Testis (tissue), 3 donors: Measurements from ENCODE around the gene HOXC6. TPM values are rescaled to one million over a fixed set of nuclear protein-coding genes. Genes with fewer than 3 reads are reported as not detected.

ENCODE experiments used
- DNase-seq: peaks from one replicate; pipeline ENCODE4 v3.0.0-alpha.2; 2019
- H3K27ac ChIP-seq, 2 donors: fragments of 200-600 bp; sonication (generic); one replicate each; pipeline ENCODE4 v1.5.1; 2019
- H3K27me3 ChIP-seq: fragments of 200-600 bp; sonication (generic); one replicate; pipeline ENCODE4 v1.5.1; 2019
- H3K36me3 ChIP-seq: fragments of 200-600 bp; sonication (generic); one replicate; pipeline ENCODE4 v1.5.1; 2017; ENCODE audit warnings: low read depth; ENCODE audit errors: missing control alignments
- H3K4me1 ChIP-seq: fragments of 200-600 bp; sonication (generic); one replicate; pipeline ENCODE4 v1.5.1; 2019
- H3K4me3 ChIP-seq, 2 donors: fragments of 200-600 bp; sonication (generic); one replicate each; pipeline ENCODE4 v1.5.1; 2017 to 2019
- H3K9me3 ChIP-seq: fragments of 200-600 bp; sonication (generic); one replicate; pipeline ENCODE4 v1.5.1; 2017
- POLR2A ChIP-seq: fragments of 450-650 bp; IDR thresholded peaks from one replicate; pipeline ENCODE4 v1.6.1; 2017; ENCODE audit warnings: antibody characterized with exemption, mild to moderate bottlenecking, moderate library complexity
- WGBS, 2 donors: methylation state at CpG; one replicate each; pipeline ENCODE4 v1.1.5; 2018; 5-methylcytosine and 5-hydroxymethylcytosine counted together
- intact Hi-C: fragments of 100-400 bp; cut with DNase I; formaldehyde crosslinking; loops from one replicate; pipeline ENCODE4 v1.15.1; 2023; ENCODE audit warnings: low total_unique reads
- polyA plus RNA-seq: library from polyadenylated mRNA; stranded (reverse); fragments of 350-450 nt; fragmentation: Illumina TruSeq; extraction: RNeasy Lipid Tissue Mini Kit (QIAGEN cat#74804); gene quantifications from one replicate; pipeline ENCODE4 v1.2.3, GENCODE V29; 2014; ENCODE audit warnings: low read depth, low replicate concordance; ENCODE audit not compliant: insufficient read depth
- total RNA-seq, 2 donors: library from RNA; depleted of rRNA; stranded (reverse); fragments of >200 nt; gene quantifications; one replicate each; pipeline ENCODE4 v1.2.3, GENCODE V29; 2016
- TF ChIP-seq, protein P1 (sequence below), 3 experiments: fragments of 450-650 bp in 2 of 3; fragments of 200-600 bp in 1 of 3; sonication (generic) in 1 of 3; IDR thresholded peaks; one replicate each; pipeline ENCODE4 v1.5.1; 2016 to 2019; ENCODE audit warnings: antibody characterized with exemption in 3 of 3, mild to moderate bottlenecking in 2 of 3, moderate library complexity in 1 of 3

The HOXC6 gene
- total and polyA plus RNA-seq, 3 donors from 2014 or later, result 1.9 to 5.4 (median 4.0) TPM

DNA sequence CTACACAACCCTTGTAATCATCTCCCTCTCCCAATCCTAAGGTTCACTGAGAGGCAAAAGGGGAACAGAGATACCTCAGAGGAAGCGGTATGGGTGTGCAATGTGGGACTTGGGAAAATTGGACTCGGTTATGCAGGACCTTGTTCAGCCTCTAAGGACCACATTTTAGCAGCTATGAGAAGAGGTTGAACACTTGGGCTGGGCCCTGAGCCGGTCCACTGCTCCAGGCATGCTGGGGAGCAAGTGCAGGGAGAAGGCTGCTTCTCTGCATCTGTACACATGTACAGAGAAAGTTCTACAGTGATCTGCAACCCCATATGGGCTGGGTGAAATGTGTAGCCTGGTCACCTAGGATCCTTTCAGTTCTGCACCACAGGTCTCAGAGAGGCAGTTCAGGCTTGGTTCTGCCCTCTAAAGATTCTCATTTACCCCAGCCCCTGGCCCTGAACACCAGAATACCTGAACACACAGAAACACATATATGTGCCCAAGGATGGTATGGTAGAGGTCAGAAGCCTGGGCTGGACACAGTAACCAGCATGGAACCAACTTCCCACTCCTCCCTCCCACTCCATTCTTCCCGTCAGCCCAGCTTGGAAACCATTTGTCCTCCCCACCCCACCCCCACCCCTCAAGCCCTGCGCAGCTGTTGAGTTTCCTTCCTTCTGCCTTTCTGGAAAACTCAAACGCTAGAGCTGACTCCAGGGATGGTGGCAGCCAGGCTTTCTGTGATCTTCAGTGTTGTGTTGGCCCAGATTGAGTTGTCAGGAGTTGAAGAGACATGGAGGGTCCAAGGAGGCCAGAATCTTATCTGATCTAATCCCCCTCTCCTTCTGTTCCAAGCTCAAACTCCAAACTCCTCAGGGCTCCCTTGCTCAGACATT lies 15.0 kb downstream of the HOXC6 start:
- TF ChIP-seq, protein P1, sequence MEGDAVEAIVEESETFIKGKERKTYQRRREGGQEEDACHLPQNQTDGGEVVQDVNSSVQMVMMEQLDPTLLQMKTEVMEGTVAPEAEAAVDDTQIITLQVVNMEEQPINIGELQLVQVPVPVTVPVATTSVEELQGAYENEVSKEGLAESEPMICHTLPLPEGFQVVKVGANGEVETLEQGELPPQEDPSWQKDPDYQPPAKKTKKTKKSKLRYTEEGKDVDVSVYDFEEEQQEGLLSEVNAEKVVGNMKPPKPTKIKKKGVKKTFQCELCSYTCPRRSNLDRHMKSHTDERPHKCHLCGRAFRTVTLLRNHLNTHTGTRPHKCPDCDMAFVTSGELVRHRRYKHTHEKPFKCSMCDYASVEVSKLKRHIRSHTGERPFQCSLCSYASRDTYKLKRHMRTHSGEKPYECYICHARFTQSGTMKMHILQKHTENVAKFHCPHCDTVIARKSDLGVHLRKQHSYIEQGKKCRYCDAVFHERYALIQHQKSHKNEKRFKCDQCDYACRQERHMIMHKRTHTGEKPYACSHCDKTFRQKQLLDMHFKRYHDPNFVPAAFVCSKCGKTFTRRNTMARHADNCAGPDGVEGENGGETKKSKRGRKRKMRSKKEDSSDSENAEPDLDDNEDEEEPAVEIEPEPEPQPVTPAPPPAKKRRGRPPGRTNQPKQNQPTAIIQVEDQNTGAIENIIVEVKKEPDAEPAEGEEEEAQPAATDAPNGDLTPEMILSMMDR (IDR thresholded peaks at IDR 0.05), result no peak
- TF ChIP-seq POLR2A, result no peak
- H3K4me3 ChIP-seq, result no peak overlapping the region

DNA sequence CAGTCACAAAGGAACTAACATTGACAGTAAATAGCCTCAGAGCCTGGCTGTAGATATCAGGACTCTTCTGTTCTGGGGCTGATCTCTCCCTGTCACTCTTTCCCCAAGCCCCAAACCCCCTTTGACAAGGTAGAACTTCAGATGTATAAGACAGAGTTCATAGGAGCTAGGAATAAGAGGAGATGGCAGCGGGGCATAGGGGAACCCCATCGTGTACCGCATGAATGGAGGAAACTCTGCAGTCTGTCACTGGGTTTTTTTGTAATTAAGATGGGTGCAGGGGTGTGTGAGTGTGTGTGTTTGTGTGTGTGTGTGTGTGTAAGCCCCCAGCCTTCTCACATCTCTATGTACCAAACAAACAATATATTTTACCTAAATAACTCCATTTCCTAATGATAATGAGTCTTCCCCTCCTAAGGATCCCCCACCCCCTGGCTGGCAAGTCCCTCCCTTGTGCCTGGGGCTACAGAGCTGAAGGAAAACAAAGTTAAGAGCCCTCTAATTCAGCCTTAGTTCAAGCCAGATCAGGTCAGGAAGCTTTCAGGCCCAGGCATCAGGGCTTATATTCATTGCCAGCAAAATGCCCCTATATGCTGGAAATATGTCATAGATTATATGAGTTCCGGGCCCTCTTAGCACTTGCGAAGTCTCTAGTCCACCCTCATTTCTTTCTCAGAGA lies 16.3 kb downstream of the HOXC6 start:
- no peak for TF ChIP-seq POLR2A
- TF ChIP-seq, protein P1 (IDR thresholded peaks at IDR 0.05), result no peak
- intact Hi-C loops, result no loop called here
- H3K9me3 ChIP-seq, result no peaks in the 10 kb centered on the region
- WGBS, 2 donors, result 79 to 93% methylated on average over 5 of the region's 5 CpGs
- no peaks in the 10 kb centered on the region for H3K4me1 ChIP-seq
- no peaks in the 10 kb centered on the region for H3K27me3 ChIP-seq
- no peak overlapping the region for H3K4me3 ChIP-seq
- H3K27ac ChIP-seq, result no peak overlapping the region
- DNase-seq, result no peak
- H3K36me3 ChIP-seq, result no peaks in the 10 kb centered on the region

More for the DNA sequence above, 15.0 kb downstream of the HOXC6 start:
- no peak for DNase-seq
- no peaks in the 10 kb centered on the region for H3K27me3 ChIP-seq
- H3K9me3 ChIP-seq, result no peaks in the 10 kb centered on the region
- peaks cover 4% of the 10 kb centered on the region for H3K4me1 ChIP-seq
- intact Hi-C loops, result no loop called here
- 60 to 66% methylated on average over 5 to 6 of the region's 6 CpGs for WGBS, 2 donors
- no peaks in the 10 kb centered on the region for H3K36me3 ChIP-seq
- H3K27ac ChIP-seq, result no peak overlapping the region

DNA sequence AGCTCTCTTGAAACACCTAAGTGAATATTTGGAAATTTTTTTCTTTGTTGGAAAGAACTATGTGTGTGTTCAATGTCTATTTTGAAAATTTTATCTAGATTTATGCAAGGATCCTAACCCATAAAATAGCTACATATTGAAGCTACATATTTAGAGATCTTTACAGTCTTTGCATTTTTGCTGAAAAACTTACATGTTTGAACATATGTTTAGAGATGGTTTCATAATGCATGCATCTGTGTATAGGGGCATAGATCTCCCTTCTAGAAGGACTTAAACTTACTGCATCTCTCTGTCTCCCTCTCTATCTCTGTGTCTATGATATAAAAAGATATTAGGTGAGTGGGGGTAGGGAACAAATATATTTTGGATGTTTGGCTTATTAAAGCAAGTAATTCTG lies 17.2 kb downstream of the HOXC6 start:
- Histone ChIP-seq H3K4me3 (no peak overlapping the region), H3K9me3 (no peaks in the 10 kb centered on the region), H3K27ac (no peak overlapping the region), H3K36me3 (no peaks in the 10 kb centered on the region), H3K4me1 (no peaks in the 10 kb centered on the region), H3K27me3 (no peaks in the 10 kb centered on the region)
- DNase-seq, result no peak
- intact Hi-C loops, result no loop called here
- no peak for TF ChIP-seq POLR2A
- TF ChIP-seq, protein P1 (IDR thresholded peaks at IDR 0.05), result no peak

DNA sequence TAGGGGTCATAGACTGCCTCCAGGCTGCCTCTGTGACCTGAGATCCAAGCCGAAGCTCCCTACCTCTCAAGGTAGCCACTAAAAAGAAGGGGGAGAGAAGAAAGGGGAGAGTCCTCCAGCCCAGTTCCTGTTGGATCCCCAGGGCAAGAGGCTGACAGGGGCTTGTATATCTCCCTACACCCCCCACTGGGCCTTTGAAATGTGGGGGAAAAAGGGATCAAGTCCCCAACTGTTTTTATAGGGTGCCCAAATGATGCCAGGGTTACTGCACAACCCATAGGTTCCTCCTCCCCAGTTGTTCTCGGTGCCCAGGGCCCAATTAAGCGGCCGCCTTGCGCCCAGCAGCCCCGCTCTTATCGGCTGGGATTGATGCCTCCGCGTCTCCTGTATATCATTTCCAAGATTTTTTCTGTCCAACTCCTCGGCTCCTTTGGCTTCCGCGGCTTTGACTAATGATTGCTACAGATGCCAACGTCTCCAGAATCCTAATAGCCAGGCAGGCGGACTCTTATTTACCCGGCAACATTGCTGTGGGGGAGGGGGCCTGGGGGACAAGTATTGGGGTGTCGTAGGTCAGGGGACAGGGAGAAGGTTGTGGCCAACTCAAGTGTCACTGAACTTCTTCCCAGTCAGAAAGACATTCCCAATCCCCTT lies 17.8 kb downstream of the HOXC6 start:
- Histone ChIP-seq H3K4me1 (no peaks in the 10 kb centered on the region), H3K9me3 (no peaks in the 10 kb centered on the region), H3K27ac (no peak overlapping the region), H3K4me3 (no peak overlapping the region), H3K27me3 (no peaks in the 10 kb centered on the region), H3K36me3 (no peaks in the 10 kb centered on the region)
- intact Hi-C loops, result no loop called here
- DNase-seq, result no peak
- WGBS, 2 donors, result 48 to 58% methylated on average over 16 of the region's 16 CpGs
- TF ChIP-seq, protein P1 (IDR thresholded peaks at IDR 0.05), result no peak
- TF ChIP-seq POLR2A, result no peak
